ENCODE data around the gene ARFGAP1. TPM values are rescaled to one million over a fixed set of nuclear protein-coding genes. Genes with fewer than 3 reads are reported as not detected.

ARFGAP1 gene
- total and polyA plus RNA-seq, 2 of the 8 experiments (the other 6 are each of a cell fraction or from before 2014, with no cell fraction given): 93.7 to 100 TPM

DNA sequence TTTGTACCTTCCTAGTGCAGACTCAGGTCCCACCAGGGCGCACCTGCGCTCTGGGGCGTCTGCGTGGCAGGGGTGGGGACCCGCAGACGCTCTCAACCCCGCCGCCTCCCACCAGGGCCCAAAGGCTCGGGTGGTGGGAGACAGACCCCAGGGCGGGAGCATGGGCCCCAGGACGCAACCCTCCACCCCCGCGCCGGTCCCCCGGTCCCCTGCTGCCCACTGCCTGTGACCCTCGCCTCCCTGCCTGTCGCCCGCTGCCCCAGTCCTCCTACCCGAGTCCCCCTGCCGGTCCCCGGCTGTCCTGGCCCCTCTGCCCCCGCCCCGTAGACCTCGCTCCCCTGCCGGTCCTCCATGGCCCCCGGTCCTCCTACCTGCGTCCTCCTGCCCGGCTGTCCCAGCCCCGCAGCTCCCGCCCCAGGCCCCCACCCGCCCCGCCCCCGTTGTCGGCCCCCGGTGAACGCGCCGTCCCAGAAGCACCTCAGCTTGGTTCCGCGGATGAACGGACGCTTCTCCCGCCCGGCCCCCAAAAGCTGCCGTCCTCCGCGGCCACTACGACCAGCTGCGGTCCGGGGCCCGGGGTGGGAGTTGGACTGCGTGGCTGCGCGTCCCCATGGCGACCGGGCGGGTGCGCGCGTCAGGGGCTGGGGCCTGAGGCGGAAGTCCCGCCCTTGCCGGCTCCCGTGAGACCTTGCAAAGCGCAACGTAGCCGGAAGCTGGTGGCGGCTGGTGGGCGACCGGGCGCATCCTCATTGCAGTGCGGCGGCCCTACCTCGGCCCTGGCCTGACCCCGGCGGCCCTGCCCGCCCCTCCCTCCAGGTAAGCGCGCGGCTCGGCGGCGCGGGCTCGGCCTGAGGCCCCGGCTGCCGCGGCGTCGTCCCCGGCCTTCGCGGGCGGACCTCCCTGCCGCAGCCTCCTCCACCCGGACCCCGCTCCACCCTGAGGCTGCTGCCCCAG, at the start of gene ARFGAP1 (continued):
- TF ChIP-seq SIN3A (conservative IDR thresholded peaks at IDR 0.05 in 1 of 2, IDR thresholded peaks at IDR 0.05 in 1 of 2; ENCODE audit: low read depth in 1 of 2, low read length in 2 of 2) (peak; percentile 82 to 85; a peak in 3 of 4 replicates), GABPA (IDR thresholded peaks at IDR 0.05; ENCODE audit: borderline replicate concordance, insufficient read depth, low read length) (peak; percentile 95), PHF8 (conservative IDR thresholded peaks at IDR 0.05; ENCODE audit: low read depth, low read length) (peak; percentile 73), CHD2 (IDR thresholded peaks at IDR 0.05; ENCODE audit: low read length) (peak; percentile 76), CBX5 (IDR thresholded peaks at IDR 0.05; ENCODE audit: low read depth, low read length) (no peak), POLR2A (IDR thresholded peaks at IDR 0.05; ENCODE audit: control extremely low read depth in 1 of 2, low read depth in 2 of 2, low read length in 2 of 2) (peak in 1 of 2 experiments; percentile 79; a peak in 2 of 3 replicates), YY1 (IDR thresholded peaks at IDR 0.05; ENCODE audit: low read depth, low read length) (0 out of 2 replicates have a peak, but pooled peaks have one; percentile 18), TAF1 (IDR thresholded peaks at IDR 0.05; ENCODE audit: low read depth, low read length) (peak; percentile 67), BRCA1 (IDR thresholded peaks at IDR 0.05; ENCODE audit: low read depth, low read length) (peak; percentile 8; the same call in 1 of the 2 replicates), NANOG (IDR thresholded peaks at IDR 0.05; ENCODE audit: insufficient read depth, low read depth, low read length, poor library complexity, severe bottlenecking) (no peak), RFX5 (IDR thresholded peaks at IDR 0.05; ENCODE audit: borderline replicate concordance, low read depth, low read length) (no peak), ASH2L (IDR thresholded peaks at IDR 0.05; ENCODE audit: low read length) (no peak), CBX8 (IDR thresholded peaks at IDR 0.05; ENCODE audit: borderline replicate concordance, low read depth, low read length) (no peak), POLR2AphosphoS5 (IDR thresholded peaks at IDR 0.05; ENCODE audit: low read depth, low read length) (peak; percentile 76), CREB1 (IDR thresholded peaks at IDR 0.05) (peak; percentile 83), MAFK (IDR thresholded peaks at IDR 0.05; ENCODE audit: low read depth, low read length) (no peak), POU5F1 (IDR thresholded peaks at IDR 0.05; ENCODE audit: low read depth, low read length) (no peak), KDM4A (IDR thresholded peaks at IDR 0.05; ENCODE audit: low read depth, low read length, severe bottlenecking) (peak; percentile 43)
- TF ChIP-seq, protein P1, sequence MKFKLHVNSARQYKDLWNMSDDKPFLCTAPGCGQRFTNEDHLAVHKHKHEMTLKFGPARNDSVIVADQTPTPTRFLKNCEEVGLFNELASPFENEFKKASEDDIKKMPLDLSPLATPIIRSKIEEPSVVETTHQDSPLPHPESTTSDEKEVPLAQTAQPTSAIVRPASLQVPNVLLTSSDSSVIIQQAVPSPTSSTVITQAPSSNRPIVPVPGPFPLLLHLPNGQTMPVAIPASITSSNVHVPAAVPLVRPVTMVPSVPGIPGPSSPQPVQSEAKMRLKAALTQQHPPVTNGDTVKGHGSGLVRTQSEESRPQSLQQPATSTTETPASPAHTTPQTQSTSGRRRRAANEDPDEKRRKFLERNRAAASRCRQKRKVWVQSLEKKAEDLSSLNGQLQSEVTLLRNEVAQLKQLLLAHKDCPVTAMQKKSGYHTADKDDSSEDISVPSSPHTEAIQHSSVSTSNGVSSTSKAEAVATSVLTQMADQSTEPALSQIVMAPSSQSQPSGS (IDR thresholded peaks at IDR 0.05; ENCODE audit: low read length): no peak
- TF ChIP-seq, protein P2, sequence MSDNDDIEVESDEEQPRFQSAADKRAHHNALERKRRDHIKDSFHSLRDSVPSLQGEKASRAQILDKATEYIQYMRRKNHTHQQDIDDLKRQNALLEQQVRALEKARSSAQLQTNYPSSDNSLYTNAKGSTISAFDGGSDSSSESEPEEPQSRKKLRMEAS (IDR thresholded peaks at IDR 0.05): peak; percentile 27; the same call in 1 of the 2 replicates
- TF ChIP-seq, protein P3, sequence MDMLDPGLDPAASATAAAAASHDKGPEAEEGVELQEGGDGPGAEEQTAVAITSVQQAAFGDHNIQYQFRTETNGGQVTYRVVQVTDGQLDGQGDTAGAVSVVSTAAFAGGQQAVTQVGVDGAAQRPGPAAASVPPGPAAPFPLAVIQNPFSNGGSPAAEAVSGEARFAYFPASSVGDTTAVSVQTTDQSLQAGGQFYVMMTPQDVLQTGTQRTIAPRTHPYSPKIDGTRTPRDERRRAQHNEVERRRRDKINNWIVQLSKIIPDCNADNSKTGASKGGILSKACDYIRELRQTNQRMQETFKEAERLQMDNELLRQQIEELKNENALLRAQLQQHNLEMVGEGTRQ (IDR thresholded peaks at IDR 0.05; ENCODE audit: low read length): no peak
